HG03354 (cell line): Measurements from ENCODE around the gene SLC25A1.
"Not testable (repeated sequence)": the region's sequence is repeated elsewhere in the genome, so short reads cannot be mapped to it uniquely, and the experiment has no call there.

ENCODE experiments used
- ATAC-seq: cut with Tn5 transposase; IDR thresholded peaks from one replicate; pipeline ENCODE4 v1.9.1; 2021; ENCODE audit warnings: mild to moderate bottlenecking; ENCODE audit not compliant: unreplicated experiment, poor library complexity, severe bottlenecking

Gene SLC25A1

DNA sequence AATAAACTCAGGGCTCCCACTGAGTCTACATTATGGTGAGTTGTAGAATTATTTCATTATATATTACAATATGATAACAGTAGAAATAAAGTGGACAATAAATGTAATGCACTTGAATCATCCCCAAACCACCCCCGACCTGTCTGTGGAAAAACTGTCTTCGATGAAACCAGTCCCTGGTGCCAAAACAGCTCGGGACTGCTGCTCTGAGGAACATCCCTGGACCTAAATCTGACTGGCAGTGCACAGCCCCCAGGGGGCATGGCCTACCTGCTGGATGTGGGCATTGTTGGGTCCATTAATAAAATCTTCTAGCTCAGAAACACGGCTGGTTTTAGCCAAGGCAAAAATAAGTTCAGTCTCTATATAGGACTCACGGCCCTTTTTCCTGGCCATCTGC lies 29.3 kb upstream of the SLC25A1 start:
- ATAC-seq: no peak

DNA sequence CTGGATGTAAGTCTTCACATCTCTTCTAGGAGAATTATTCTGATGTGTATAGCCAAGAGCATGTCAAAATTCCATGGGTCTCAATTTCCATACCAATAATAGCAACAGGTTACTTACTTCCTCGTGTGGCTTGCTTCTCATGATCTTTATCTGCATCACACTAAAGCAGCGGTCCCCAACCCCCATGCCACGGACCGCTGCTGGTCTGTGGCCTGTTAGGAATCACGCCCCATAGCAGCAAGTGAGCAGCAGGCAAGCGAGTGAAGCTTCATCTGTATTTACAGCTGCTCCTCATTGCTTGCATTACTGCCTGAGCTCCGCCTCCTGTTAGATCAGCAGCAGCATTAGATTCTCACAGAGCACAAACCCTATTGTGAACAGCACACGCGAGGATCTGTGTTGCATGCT lies 28.9 kb upstream of the SLC25A1 start:
- ATAC-seq: no peak

DNA sequence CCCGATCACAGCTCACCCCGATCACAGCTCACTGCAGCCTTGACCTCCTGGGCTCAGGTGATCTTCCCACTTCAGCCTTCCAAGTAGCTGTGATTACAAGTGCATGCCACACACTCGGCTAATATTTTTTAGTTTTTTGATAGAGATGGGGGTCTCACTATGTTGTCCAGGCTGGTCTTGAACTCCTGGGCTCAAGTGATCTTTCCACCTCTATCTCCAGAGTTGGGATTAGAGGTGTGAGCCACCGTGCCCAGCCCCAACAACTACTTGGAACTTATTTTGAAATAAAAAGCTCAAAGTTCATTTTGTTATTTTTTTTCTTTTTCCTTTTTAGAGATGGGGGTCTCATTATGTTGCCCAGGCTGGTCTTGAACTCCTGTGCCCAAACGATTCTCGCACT lies 27.8 kb upstream of the SLC25A1 start:
- no peak for ATAC-seq

DNA sequence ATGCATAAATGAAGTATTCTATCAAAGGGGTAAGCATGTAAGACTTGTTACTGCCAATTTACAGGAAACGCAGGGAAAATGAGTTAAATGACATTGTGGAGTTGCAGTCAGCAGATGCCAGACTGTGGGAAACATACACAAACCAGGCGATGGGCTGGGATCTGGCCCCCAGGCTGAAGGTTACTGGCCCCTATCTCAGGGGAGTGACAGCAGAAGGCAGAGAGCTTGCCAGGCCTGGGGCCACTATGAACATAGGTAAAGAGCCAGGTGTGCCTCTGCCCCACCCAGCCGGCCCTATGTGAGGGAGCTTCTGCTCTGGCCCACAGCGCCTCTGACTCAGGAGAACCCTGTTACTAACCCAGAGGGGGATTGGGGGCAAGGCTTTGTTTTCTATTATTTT lies 26.1 kb upstream of the SLC25A1 start:
- no peak for ATAC-seq

DNA sequence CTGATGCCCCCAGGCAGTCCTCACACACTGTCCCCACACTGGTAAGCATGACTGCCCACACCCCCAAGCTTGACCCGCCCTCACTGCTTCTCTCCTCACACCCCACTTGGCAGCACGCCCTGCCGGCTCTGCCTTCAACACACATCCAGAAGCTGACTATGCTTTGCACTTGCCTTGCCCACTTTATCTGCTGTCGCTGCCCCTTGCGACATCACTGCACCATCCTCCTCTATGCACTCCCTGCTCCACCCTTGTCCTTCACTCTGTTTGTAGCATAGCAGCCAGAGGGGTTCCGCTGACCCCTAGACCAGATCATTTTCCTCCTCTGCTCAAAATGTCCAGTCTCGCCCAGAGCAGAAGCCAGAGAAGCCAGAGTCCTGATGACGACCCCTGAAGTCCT lies 25.3 kb upstream of the SLC25A1 start:
- no peak for ATAC-seq

DNA sequence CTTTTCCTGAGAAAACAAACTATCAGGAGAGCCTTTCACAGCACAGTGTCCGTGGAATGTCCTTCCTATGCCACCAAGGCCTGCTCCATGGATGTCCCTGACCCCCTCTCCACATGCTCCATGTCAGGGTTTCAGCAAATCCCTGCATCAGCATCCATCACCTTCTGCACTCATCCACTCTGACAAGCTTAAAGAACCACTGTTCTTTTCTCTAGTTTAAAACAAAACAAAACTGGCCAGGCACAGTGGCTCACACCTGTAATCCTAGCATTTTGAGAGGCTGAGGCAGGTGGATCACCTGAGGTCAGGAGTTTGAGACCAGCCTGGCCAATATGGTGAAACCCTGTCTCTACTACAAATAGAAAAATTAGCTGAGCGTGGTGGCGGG lies 24.3 kb upstream of the SLC25A1 start:
- not testable (repeated sequence) for ATAC-seq

DNA sequence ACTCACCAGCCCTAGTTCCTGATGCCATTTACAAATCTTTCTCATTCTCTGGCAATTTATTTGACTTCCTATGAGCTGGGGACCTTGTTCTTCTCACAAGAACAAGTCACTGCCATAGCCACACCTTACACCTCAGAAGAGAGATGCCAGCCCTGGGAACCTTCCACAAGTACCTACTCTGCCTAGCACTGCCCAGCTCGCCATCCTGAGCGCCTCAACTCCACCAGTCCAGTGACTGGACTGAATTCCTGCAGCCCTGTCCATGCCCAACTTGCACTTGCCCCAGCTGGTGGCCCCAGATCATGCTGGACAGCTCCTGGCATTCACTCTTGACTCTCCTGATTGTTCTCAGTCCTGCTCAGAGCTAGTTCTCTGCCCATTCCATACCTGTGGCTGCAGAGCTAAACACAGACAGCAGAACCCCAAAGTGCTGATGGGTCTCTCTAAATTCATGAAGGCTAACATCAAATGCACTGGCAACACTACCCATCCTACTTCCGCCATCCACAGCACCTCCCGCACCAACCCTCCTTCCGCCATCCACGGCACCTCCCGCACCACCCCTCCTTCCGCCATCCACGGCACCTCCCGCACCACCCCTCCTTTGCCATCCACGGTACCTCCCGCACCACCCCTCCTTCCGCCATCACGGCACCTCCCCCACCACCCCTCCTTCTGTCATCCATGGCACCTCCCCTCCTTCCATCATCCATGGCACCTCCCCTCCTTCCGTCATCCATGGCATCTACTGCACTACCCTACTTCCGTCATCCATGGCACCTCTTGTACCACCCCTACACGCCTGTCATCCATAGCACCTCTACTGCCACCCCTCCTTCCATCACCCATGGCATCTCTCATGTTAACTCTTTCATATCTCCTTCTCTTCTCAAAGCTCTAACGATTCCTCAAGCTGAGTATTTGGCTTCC lies 23.6 kb upstream of the SLC25A1 start:
- no peak for ATAC-seq

DNA sequence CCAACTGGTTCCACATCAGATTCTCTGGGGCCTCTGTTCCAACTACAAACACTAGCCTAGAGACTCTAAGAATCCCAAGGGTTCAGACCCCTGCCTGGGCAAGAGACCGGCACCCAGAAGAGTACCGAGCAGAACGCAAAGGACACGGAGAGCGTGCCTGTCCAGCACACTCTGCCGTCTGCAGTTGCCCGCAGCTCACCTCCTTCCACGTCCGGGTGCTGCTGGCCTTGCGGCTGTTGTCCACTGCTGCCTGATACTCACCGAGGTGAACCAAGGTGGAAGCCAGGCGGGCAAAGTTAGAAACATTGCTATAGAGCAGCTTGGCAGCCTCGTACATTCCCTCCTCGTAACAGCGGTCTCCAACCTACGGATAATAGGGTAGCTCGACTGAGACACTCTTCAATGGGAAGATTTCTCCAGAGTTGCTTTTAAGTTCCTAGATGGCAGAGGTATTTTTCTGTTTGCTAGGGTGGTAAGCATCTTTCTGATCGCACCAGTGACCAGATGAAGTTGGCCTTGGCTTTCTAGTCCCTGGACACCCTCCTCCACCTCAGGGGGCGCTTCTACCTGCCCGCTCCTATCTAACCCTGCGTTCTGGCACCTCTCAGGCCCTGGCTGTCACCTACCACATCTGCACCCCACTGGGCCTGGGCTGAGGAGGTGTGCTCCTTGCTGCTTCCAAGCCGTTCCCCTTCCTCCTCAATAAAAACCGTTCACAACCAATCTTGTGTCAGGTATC lies 22.8 kb upstream of the SLC25A1 start:
- no peak for ATAC-seq

DNA sequence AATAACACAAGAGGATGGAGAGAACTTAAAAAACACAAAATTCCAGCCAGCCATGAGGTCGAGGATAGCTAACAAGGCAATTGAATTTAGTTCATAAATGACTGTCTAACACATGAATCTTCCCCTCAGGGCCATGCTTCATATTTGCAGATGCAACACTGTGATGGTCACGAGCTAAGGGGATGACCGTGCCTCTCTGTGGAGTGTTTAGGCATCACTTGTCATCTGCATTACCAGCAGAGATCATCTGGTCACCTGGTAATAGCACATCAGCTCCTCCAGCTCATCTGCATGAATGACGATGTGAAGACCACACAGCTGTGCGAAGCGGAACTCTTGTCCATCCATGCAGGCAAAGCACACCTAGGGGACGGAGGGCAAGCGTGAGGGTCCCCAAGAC lies 20.9 kb upstream of the SLC25A1 start:
- no peak for ATAC-seq

DNA sequence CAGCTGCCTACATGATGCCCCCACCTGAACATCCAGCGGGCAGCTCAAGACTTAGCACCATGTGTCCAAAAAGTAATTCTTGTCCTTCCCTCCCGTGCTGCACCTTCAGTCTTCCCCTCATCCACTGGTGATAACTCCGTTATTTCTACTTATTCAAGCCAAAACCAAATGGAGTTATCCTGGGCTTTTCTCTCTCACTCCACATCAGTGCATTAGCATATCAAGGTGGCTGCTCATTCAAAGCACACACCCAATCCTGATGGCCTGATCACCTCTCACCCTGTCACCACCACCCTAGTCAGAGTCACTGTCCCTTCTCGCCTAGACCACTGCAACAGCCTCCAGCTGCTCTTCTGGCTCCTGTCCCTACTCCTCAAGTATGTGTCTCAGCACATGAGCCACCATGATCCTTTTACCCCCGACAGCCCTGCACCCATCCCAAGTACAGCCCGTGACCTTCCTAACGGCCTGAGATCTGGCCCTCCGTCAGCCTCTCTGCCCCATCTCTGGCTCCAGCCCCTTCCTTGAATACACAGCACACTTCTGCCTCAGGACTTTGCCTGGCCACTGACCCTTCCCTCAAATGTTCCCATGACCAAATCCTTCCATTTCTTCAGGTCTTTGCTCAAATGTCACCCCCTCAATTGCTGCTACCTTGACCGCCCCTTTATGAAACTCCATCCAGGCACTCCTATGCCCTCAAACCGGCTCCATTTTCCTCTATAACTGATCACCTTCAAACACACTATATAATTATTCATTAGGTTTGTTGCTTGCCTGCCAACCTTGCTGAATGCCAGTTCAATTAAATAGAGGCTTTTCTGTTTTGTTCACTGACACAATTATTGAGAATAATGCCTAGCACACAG lies 19.7 kb upstream of the SLC25A1 start:
- no peak for ATAC-seq

DNA sequence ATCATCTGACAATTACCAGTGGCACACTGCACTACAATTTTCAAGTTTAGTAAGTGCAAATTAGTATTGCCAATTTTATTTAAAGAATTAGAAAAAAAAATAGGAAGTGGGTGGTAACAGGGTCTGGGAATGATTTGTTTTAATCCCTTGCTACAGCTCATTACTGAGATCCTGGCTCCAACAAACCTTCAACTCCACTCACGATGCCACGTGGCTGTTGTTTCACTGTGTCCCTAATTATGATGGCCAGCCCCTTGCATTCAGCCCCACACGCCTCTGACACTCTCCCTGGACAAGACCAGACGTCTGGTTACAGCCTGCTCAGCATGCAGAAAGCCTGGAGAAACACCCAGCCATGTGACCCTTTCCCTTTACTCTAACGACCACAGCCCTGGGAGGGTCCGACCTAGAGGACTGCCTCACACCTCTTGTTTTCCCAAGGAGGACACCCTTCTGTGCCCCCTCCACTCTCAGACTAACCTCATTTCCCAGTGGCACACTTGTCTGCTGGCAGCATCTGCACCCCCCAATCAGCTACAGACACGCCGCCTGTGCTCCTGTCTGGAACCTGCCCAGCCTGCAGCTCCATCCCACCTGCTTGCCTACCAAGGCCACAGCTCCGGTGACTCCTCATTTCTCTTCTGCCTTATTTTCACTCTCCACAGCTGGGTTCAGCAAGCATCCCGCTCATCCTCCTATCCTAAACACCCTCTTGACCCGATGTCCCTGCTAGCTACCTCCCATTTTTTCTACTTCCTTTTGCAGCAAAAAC lies 18.5 kb upstream of the SLC25A1 start:
- no peak for ATAC-seq

DNA sequence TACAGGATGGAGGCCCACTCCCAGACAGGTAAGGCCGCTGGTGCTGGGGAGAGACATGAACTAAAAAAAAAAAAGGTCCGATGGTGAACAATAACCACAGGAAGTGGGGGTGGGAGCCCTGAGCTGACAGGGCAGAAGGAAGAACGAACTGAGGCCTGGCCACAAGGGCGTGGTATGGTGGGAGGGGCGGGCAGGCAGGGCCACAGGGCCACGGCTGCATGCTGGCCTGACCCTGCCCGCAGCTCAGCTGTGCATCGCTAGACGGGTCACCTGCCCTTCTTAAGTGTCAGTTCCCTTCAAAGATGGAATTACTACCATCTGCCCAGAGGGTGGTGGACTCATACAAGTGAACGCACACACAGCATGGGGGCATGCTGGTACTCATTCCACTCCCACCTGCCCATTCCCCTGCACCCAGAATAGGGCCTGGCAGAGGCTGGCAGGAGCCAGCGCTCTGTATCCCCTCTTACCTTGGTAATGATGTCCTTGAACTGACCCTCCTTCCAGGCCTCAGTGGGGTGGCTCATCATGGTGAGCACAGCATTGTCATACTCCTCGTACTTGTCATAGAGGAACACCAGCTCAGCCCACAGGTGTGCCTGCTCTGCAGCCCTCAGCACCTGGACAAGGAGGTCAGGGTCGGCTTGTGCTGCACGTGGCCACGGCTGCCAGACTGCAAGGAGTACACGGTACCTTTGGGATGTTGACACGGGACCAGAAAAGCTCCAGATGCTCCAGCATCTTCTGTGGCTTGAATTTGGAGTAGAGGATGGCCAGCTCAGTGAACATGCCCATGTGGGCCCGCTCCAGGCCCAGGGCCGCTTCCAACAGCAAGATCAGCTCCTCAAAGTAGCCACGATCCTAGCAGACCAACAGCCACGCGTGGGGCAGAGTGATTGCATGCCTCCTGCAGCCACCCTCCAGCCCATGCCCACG lies 17.5 kb upstream of the SLC25A1 start:
- ATAC-seq: no peak

DNA sequence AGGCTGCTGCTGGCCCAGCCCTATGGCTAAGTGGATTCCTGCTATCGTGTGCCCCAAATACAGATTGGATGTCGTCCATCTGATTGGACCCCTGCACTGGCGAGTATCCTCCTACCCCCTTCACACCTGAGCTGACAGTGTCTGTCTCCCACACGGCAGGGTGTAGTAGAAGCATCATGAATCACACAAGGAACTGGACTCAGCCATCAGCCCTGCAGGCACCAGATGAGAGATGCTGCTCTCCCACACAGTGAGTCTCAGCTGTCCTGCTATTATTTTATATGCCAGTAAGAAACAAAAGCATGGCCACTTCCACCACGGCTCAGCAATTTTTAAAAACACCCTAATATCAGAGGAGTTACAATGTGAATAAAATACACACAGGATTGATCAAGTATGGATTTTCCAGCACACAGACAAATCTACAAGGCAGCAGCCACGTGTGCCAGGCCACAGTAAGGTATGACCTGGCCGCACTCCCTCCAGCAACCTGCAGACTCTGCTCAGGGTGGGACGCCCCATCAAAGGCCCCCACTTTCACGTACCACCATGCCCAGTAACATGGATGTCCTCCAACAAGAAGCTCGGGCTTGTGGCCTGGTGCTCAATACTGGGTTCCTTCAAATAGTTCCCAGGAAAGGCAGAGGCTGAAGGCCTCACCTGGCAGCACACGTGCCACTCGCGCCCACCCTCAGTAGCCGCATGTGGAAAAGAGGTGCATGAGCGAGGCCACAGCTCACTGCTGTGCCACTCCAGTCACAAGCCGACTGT lies 16.4 kb upstream of the SLC25A1 start:
- no peak for ATAC-seq

DNA sequence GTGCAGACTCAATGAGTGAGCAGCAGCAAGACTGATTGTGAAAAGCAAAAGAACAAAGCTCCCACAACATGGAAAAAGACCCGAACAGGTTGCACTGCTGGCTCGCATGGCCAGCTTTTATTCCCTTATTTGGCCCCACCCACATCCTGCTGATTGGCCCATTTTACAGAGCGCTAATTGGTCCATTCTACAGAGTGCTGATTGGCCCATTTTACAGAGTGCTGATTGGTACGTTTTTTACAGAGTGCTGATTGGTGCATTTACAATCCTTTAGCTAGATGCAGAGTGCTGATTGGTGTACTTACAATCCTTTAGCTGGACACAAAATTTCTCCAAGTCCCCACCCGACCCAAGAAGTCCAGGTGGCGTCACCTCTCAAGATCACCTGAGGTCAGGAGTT lies 15.3 kb upstream of the SLC25A1 start:
- ATAC-seq: no peak

DNA sequence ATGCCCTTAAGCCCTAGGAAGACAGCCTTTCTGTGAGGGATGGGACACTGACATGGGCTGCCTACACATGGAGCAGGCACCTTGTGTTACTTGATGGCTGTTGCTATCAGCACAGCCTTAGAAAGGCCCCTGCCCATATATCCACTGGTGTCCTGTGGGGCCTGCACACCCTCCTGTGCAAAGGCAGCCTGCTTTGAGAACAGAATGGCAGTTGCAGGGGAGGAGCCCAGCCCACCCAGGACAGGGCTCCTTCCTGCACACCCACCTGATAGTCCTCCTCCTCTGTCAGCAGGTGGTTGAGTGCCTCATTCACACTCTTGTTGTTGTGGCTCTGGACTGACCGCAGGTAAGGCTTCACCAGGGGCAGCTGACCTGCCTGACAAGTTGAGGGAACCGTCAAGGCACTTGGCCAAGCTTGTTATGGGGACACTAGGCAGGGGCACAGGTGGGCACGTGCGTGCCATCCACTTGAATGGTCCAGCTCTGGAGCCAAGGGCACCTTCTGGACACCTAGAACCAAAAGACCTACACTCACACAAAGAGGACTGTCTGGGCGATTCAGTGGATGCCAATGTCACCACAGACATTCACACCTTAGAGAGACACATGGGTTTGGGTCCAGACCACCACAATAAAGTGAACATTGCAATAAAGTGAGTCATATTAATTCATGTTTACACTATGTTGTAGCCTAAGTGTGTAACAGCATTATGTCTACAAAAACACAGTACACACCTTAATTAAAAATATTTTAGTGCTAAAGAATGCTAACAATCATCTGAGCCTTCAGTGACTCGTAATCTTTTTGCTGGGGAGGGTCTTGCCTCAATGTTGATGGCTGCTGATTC lies 9.4 kb upstream of the SLC25A1 start:
- no peak for ATAC-seq

DNA sequence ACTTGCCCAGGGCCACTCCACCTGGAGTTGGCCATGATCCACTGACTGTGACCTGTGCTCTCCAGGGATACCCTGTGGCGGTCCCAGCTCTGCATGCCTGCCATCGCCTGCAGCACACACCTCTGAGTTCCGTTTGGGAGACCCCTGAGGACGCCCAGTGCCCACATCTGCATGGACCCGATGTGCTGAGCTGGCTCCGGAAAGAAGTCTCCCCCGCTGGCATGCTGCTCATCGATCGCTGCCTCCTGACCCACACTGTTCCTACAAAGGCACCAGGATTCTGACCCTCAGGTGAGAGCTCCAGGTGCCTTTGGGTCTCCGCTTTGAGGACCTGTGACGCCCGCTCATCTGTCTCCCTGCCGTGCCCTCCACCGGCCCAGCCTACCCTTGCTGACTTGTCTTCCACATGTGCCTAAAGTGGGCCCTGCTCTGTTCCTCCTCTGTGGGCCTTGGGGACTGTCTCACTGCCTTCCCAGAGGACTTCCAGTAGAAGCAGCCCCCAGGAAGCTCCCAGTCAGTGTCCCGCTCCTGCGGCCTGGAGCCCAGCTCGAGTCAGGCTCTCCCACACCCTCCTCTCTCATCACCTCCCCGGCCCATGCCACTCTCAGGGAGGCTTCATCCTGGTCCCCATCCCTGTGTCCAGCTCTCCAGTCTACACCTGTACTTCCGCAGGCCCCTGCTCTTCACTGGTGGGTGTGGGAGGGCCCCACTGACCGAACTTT lies 5.9 kb upstream of the SLC25A1 start:
- no peak for ATAC-seq
